ENCODE data around the gene STOM. TPM values are rescaled to one million over a fixed set of nuclear protein-coding genes. Genes with fewer than 3 reads are reported as not detected.

Gene STOM
- total and polyA plus RNA-seq, 2 of the 8 experiments (the other 6 are each of a cell fraction or from before 2014, with no cell fraction given) = 25.2 to 60.4 TPM

GRCh38 chr9:121298689-121299466 lies 71.2 kb downstream of the STOM start (continued):
- TF ChIP-seq CHD7 (IDR thresholded peaks at IDR 0.05; ENCODE audit: insufficient replicate concordance, low read length) = no peak
- TF ChIP-seq KDM4A (IDR thresholded peaks at IDR 0.05; ENCODE audit: low read depth, low read length, severe bottlenecking) = no peak
- TF ChIP-seq SAP30 (IDR thresholded peaks at IDR 0.05; ENCODE audit: insufficient read depth, insufficient replicate concordance, low read length) = no peak
- no peak for TF ChIP-seq CREB1 (IDR thresholded peaks at IDR 0.05)
- TF ChIP-seq ATF2 (IDR thresholded peaks at IDR 0.05; ENCODE audit: low read length) = no peak
- TF ChIP-seq BRCA1 (IDR thresholded peaks at IDR 0.05; ENCODE audit: low read depth, low read length) = no peak
- TF ChIP-seq CBX8 (IDR thresholded peaks at IDR 0.05; ENCODE audit: borderline replicate concordance, low read depth, low read length) = no peak
- no peak for TF ChIP-seq RXRA (IDR thresholded peaks at IDR 0.05; ENCODE audit: insufficient read depth, low read depth, low read length)
